ENCODE data around the gene LYG2. TPM values are rescaled to one million over a fixed set of nuclear protein-coding genes. Genes with fewer than 3 reads are reported as not detected.
"Not testable (repeated sequence)": the region's sequence is repeated elsewhere in the genome, so short reads cannot be mapped to it uniquely, and the experiment has no call there.

The LYG2 gene
- total and polyA plus RNA-seq, 4 donors: 0.31 TPM; not detected in 3

- TF ChIP-seq ATF3 (IDR thresholded peaks at IDR 0.05): no peak
- no peak for TF ChIP-seq HNF4G (IDR thresholded peaks at IDR 0.05)
- no peak for TF ChIP-seq FOXA1 (IDR thresholded peaks at IDR 0.05)
These were observed 57.2 kb downstream of the LYG2 start (continued) for GRCh38 chr2:99198103-99198841.

- H3K9me3 ChIP-seq (ENCODE audit: control insufficient read depth in 4 of 4, low read length in 3 of 4); H3K9ac ChIP-seq (ENCODE audit: low read depth in 1 of 2, low read length in 2 of 2); H3K27ac ChIP-seq (ENCODE audit: low read depth in 1 of 2, low read length in 2 of 2); H3K4me3 ChIP-seq (ENCODE audit: low read depth in 1 of 3, low read length in 3 of 3); DNase-seq (ENCODE audit: low spot score); H3K27me3 ChIP-seq (ENCODE audit: control insufficient read depth in 4 of 4, insufficient read depth in 4 of 4, low read length in 3 of 4); H3K4me1 ChIP-seq (ENCODE audit: control insufficient read depth in 4 of 4, insufficient read depth in 4 of 4, low read length in 3 of 4): not testable (repeated sequence)
- H3K36me3 ChIP-seq (ENCODE audit: control insufficient read depth in 4 of 4, insufficient read depth in 3 of 4, low read depth in 1 of 4, low read length in 3 of 4): peaks cover 5 to 43% (median 23%) of the 10 kb centered on the region in 4 donors
- WGBS: 98% methylated on average over 4 of the region's 4 CpGs
These were observed 63.1 kb downstream of the LYG2 start for GRCh38 chr2:99192364-99192763.

Small RNAs within 50 kb of the gene (small RNA-seq; reads per million reads assigned to genes)
- not detected for gene AC092587.1

Other genes with a start within 250 kb of the LYG2 start
- under 1 TPM; 0.33 to 0.65 TPM for gene C2orf15, start 114.0 kb downstream of the LYG2 start, total RNA-seq
- gene C2orf15, start 114.0 kb downstream of the LYG2 start, polyA plus RNA-seq: under 1 TPM; 0.24 to 0.25 TPM
- 1 to 10 TPM; 3.5 to 4.4 TPM for gene TSGA10, start 100.7 kb downstream of the LYG2 start, total RNA-seq
- 1 to 10 TPM in 1 of 2 donors, under 1 TPM in 1; 0.93 to 4.0 TPM for gene TSGA10, start 100.7 kb downstream of the LYG2 start, polyA plus RNA-seq
- gene LIPT1, start 100.7 kb downstream of the LYG2 start, total RNA-seq: 1 to 10 TPM; 4.3 to 4.8 TPM
- gene LIPT1, start 100.7 kb downstream of the LYG2 start, polyA plus RNA-seq: 1 to 10 TPM; 2.3 to 2.6 TPM
- gene MITD1, start 74.6 kb downstream of the LYG2 start, total RNA-seq: 10 to 100 TPM; 10.5 to 15.5 TPM
- 10 to 100 TPM in 1 of 2 donors, 1 to 10 TPM in 1; 7.8 to 17.5 TPM for gene MITD1, start 74.6 kb downstream of the LYG2 start, polyA plus RNA-seq
- gene MRPL30, start 74.5 kb downstream of the LYG2 start, total RNA-seq: 10 to 100 TPM; 19.6 to 21.0 TPM
- gene MRPL30, start 74.5 kb downstream of the LYG2 start, polyA plus RNA-seq: 10 to 100 TPM; 11.7 to 14.0 TPM
- gene LYG1, start 45.5 kb upstream of the LYG2 start, total RNA-seq: under 1 TPM; 0.14 to 0.59 TPM
- gene LYG1, start 45.5 kb upstream of the LYG2 start, polyA plus RNA-seq: under 1 TPM; 0.52 to 0.85 TPM
- 10 to 100 TPM; 24.3 to 27.5 TPM for gene TXNDC9, start 80.7 kb upstream of the LYG2 start, total RNA-seq
- 10 to 100 TPM; 12.5 to 17.6 TPM for gene TXNDC9, start 80.7 kb upstream of the LYG2 start, polyA plus RNA-seq
- 10 to 100 TPM; 21.1 to 23.7 TPM for gene EIF5B, start 81.7 kb upstream of the LYG2 start, total RNA-seq
- gene EIF5B, start 81.7 kb upstream of the LYG2 start, polyA plus RNA-seq: 10 to 100 TPM; 10.2 to 14.4 TPM
- 10 to 100 TPM; 20.5 to 37.7 TPM for gene REV1, start 234.4 kb upstream of the LYG2 start, total RNA-seq
- gene REV1, start 234.4 kb upstream of the LYG2 start, polyA plus RNA-seq: 10 to 100 TPM in 1 of 2 donors, 1 to 10 TPM in 1; 4.0 to 11.9 TPM